Lung (tissue), 12 donors: Measurements from ENCODE around the gene COL6A1. TPM values are rescaled to one million over a fixed set of nuclear protein-coding genes. Genes with fewer than 3 reads are reported as not detected.

Source experiments
- ATAC-seq: fragments of 200-7000 bp; cut with Tn5 transposase; one replicate; pipeline ENCODE4 v1.9.1; 2020; ENCODE audit warnings: moderate number of reproducible peaks; ENCODE audit not compliant: insufficient read depth, low FRiP score
- DNase-seq, 3 donors: peaks; one replicate each; pipeline ENCODE4 v3.0.0-alpha.2; 2013 to 2017
- H3K27ac ChIP-seq, 2 donors: one replicate each; pipeline ENCODE4 v1.5.1; 2013; ENCODE audit warnings: mild to moderate bottlenecking in 2 of 2, moderate library complexity in 2 of 2, control low read depth in 1 of 2, inconsistent platforms in 1 of 2, low read depth in 1 of 2, low read length in 1 of 2
- H3K27me3 ChIP-seq, 3 donors: one replicate each; pipeline ENCODE4 v1.5.1; 2013; ENCODE audit warnings: low read length in 2 of 3; ENCODE audit not compliant: control insufficient read depth in 3 of 3, insufficient read depth in 3 of 3
- H3K36me3 ChIP-seq, 4 donors: one replicate each; pipeline ENCODE4 v1.5.1; 2013; ENCODE audit warnings: low read length in 4 of 4, mild to moderate bottlenecking in 1 of 4, moderate library complexity in 1 of 4; ENCODE audit not compliant: control insufficient read depth in 4 of 4, insufficient read depth in 4 of 4
- H3K4me1 ChIP-seq, 5 donors: one replicate each; pipeline ENCODE4 v1.5.1; 2013; ENCODE audit warnings: low read length in 5 of 5, mild to moderate bottlenecking in 2 of 5, moderate library complexity in 1 of 5; ENCODE audit not compliant: control insufficient read depth in 5 of 5, insufficient read depth in 5 of 5
- H3K4me3 ChIP-seq: one replicate; pipeline ENCODE4 v1.5.1; 2013; ENCODE audit warnings: mild to moderate bottlenecking, control low read depth, moderate library complexity
- H3K9ac ChIP-seq, 2 donors: one replicate each; pipeline ENCODE4 v1.5.1; 2013; ENCODE audit warnings: low read length in 2 of 2, control low read depth in 1 of 2; ENCODE audit not compliant: insufficient read depth in 1 of 2
- H3K9me3 ChIP-seq, 4 donors: one replicate each; pipeline ENCODE4 v1.5.1; 2013; ENCODE audit warnings: low read length in 3 of 4, mild to moderate bottlenecking in 1 of 4, moderate library complexity in 1 of 4; ENCODE audit not compliant: control insufficient read depth in 4 of 4, insufficient read depth in 3 of 4
- whole genome bisulfite sequencing, 2 donors: extraction: QIAGEN DNeasy Blood & Tissue Kit; methylation state at CpG; one replicate each; pipeline ENCODE4 v1.1.7; 2013; 5-methylcytosine and 5-hydroxymethylcytosine counted together
- polyA plus RNA-seq, 2 donors: library from polyadenylated mRNA; stranded (reverse); fragments of 200-250 nt; gene quantifications; one replicate each; pipeline ENCODE4 v1.2.1, GENCODE V29; 2013
- total RNA-seq, 2 donors: library from RNA; depleted of rRNA in 1 of 2; stranded (reverse); fragments of >200 nt in 1 of 2; gene quantifications; one replicate each; pipeline ENCODE4 v1.2.1, GENCODE V29; 2014 to 2021
- TF ChIP-seq, protein P1 (sequence below): IDR thresholded peaks from 2 replicates; pipeline ENCODE4 v1.5.1; 2012; ENCODE audit warnings: mild to moderate bottlenecking; ENCODE audit errors: control extremely low read depth, extremely low read depth
- donor health status: control.
- donor health status: control.
- donor health status: Bipolar disorder and iron deficiency.
- donor health status: healthy.
- donor health status: DM: yes; HTN: yes; CAD: no.

The COL6A1 gene
- total and polyA plus RNA-seq, 4 donors: 107 to 399 (median 172) TPM

DNA sequence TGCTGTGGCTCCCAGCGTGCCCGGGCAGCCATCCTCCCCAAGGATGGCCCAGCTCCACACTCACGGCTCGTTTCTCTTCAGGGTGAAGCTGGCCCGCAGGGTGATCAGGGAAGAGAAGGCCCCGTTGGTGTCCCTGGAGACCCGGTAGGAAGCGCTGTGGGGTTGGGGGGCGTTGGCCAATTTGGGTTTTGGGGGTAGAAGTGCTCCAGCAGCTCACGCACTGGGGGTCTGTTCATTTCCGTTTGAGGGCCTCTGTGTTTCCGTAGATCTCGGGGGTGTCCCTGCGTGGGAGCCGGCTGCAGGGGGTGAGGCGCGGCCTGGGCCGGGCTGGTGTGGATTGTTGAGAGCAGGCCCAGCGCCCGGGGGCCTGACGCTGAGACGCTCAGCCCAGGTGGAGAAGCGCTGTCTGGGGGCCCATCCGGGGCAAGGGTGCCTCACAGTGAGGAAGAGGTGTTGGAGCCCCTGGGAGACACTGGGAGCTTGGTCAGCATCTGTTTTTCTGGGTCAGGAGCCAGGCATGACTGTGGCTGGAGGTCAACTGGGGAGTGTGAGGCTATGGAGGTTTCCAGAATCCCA lies 12.6 kb downstream of the COL6A1 start:
- H3K9ac ChIP-seq: no peak overlapping the region
- peaks cover 4 to 32% (median 16%) of the 10 kb centered on the region in 4 donors for H3K36me3 ChIP-seq
- no peaks in the 10 kb centered on the region for H3K9me3 ChIP-seq
- TF ChIP-seq, protein P1, sequence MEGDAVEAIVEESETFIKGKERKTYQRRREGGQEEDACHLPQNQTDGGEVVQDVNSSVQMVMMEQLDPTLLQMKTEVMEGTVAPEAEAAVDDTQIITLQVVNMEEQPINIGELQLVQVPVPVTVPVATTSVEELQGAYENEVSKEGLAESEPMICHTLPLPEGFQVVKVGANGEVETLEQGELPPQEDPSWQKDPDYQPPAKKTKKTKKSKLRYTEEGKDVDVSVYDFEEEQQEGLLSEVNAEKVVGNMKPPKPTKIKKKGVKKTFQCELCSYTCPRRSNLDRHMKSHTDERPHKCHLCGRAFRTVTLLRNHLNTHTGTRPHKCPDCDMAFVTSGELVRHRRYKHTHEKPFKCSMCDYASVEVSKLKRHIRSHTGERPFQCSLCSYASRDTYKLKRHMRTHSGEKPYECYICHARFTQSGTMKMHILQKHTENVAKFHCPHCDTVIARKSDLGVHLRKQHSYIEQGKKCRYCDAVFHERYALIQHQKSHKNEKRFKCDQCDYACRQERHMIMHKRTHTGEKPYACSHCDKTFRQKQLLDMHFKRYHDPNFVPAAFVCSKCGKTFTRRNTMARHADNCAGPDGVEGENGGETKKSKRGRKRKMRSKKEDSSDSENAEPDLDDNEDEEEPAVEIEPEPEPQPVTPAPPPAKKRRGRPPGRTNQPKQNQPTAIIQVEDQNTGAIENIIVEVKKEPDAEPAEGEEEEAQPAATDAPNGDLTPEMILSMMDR: no peak
- H3K27me3 ChIP-seq: no peaks in the 10 kb centered on the region
- DNase-seq: peak in 1 of 3 donors; percentile 12
- WGBS, 2 donors: 92 to 95% methylated on average over 24 of the region's 24 CpGs
- H3K27ac ChIP-seq: no peak overlapping the region
- no peak overlapping the region for H3K4me3 ChIP-seq
- no peak for ATAC-seq
- H3K4me1 ChIP-seq: no peaks in the 10 kb centered on the region

DNA sequence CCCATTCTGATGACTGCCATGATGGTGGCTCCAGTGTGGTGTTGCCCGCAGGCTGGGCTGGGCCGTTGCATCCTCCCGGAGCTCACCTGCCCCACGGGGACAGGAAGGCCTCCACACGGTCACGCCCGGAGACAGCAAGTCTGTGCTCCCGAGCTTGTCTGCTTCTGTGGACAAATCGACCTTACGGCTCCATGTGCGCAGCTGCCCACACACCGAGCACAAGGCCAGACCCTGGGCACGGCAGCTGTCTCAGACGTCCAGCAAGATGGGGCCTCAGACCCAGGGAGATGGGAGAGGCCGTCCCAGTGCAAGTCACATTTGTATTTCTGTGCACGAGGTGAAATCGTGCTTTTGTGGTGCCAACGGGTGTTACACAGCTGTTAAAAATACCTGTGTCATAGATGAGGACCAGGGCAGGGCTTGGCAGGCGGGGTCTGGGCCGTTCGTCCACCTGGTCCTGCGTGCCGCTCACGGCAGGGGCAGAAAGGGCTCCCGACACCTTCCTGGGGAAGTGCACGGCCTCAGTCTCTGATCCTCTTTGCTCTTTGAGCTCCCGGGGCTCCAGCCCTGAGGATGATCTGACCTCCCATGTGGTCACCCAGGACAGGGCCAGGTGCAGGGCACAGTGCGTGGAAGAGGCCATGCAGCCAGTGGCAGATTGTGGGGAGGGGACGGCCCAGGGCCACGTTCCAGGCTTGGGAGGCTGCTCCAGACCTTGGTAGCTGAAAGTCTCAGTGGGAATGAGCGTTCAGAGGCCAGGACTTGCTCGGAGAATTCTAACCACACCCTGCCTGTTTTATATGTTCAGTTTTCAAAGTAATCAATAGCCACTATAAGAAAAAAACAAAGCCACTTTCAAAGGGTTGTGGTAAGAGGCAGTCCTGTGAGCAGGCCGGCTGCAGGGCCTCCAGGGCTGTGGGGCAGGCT lies 13.5 kb downstream of the COL6A1 start:
- H3K27me3 ChIP-seq: no peaks in the 10 kb centered on the region
- whole genome bisulfite sequencing, 2 donors: 87 to 91% methylated on average over 33 of the region's 33 CpGs
- DNase-seq (peak in 1 of 3 donors; percentile 9), ATAC-seq (no peak)
- H3K9ac ChIP-seq: no peak overlapping the region
- H3K36me3 ChIP-seq: peaks cover 4 to 32% (median 17%) of the 10 kb centered on the region in 4 donors
- H3K4me3 ChIP-seq: no peak overlapping the region
- H3K9me3 ChIP-seq: no peaks in the 10 kb centered on the region
- H3K27ac ChIP-seq: no peak overlapping the region
- no peaks in the 10 kb centered on the region for H3K4me1 ChIP-seq
- TF ChIP-seq, protein P1: no peak

DNA sequence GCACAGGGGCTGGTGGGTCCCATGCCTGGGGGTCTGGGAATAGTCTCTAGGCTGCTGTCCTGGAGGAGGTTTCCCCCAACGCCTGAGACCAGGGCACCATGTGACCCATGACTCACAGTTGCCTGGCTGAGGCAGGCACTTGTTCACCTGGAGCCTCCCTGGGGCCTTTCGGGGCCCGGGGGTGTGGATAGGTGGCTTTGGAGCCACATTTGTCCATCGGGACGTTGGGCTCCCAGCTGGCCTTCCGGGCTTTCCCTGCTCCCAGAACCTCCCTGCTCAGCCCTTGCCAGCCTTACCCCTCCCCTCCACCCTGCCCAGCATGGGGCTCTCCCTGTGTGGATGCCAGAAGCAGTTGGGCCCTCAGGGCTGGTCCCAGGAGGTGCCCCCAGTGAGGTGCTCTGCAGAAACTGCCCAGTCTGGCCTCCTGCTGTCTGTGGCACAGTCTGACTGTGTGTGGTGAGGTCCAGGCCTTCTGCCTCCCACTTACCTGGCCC lies 14.2 kb downstream of the COL6A1 start:
- DNase-seq: peak in 1 of 3 donors; percentile 9
- no peak overlapping the region for H3K27ac ChIP-seq
- 79 to 89% methylated on average over 6 of the region's 6 CpGs for WGBS, 2 donors

More for the DNA sequence above, 14.2 kb downstream of the COL6A1 start:
- no peaks in the 10 kb centered on the region for H3K27me3 ChIP-seq
- TF ChIP-seq, protein P1: no peak
- no peaks in the 10 kb centered on the region for H3K9me3 ChIP-seq
- H3K4me1 ChIP-seq: no peaks in the 10 kb centered on the region
- H3K4me3 ChIP-seq: no peak overlapping the region
- peaks cover 4 to 32% (median 15%) of the 10 kb centered on the region in 4 donors for H3K36me3 ChIP-seq
- no peak overlapping the region for H3K9ac ChIP-seq
- ATAC-seq: no peak
